K562 (cell line): ENCODE measurements around the gene SCGB1A1. TPM values are rescaled to one million over a fixed set of nuclear protein-coding genes. Genes with fewer than 3 reads are reported as not detected.

ENCODE experiments used
- ATAC-seq: fragments of 200-7000 bp; cut with Tn5 transposase; 3 replicates; pipeline ENCODE4 v1.9.1; 2020; ENCODE audit warnings: moderate library complexity
- BruUV-seq: library from RNA; stranded (reverse); fragments of 400-500 nt; replicated peaks from 2 replicates; lab custom pipeline; 2021; lab: Mats Ljungman, UMichigan
- CTCF ChIA-PET: fragments of 300-600 bp; formaldehyde crosslinking; extraction: SDS; loops from one replicate; lab custom pipeline; 2021; ENCODE audit warnings: low intra/inter-chr PET ratio; lab: Yijun Ruan, JAX
- POLR2A ChIA-PET: fragments of 300-600, 350-650 bp; sonication (Branson Sonifier 250); formaldehyde crosslinking; extraction: SDS; loops from one replicate; lab custom pipeline; 2021; ENCODE audit warnings: antibody characterized with exemption, inconsistent platforms; lab: Yijun Ruan, JAX
- DNase-seq, 4 experiments: peaks; one replicate each; pipeline versions ENCODE4 v3.0.0 to v3.0.0-alpha.2; 2011 to 2018; ENCODE audit warnings: low spot score in 3 of 4, mixed read lengths in 3 of 4; ENCODE audit errors: extremely low read depth in 1 of 4
- FAIRE-seq: peaks from 2 replicates; lab custom pipeline; 2011; peaks lifted over from hg19 to GRCh38; lab: Jason Lieb, UNC
- H2AFZ ChIP-seq: 2 replicates; pipeline ENCODE4 v1.6.0; 2011; ENCODE audit warnings: low read depth, low read length, control low read depth, inconsistent platforms
- H3K27ac ChIP-seq: fragments of 200-600 bp; 3 replicates; pipeline ENCODE4 v1.8.0; 2011; ENCODE audit warnings: low read depth, mild to moderate bottlenecking, control low read depth, inconsistent platforms, low read length, moderate library complexity, mixed read lengths; ENCODE audit errors: extremely low read depth
- H3K27me3 ChIP-seq, 2 experiments: fragments of 300-600 bp in 1 of 2; 2 replicates in 1 of 2; 3 replicates in 1 of 2; pipeline versions ENCODE4 v1.6.0 to v1.8.0; 2011; ENCODE audit warnings: inconsistent platforms in 2 of 2, low read length in 2 of 2, mild to moderate bottlenecking in 1 of 2, mixed read lengths in 1 of 2, moderate library complexity in 1 of 2; ENCODE audit not compliant: control insufficient read depth in 2 of 2, insufficient read depth in 2 of 2
- H3K36me3 ChIP-seq: fragments of 300-600 bp; 3 replicates; pipeline ENCODE4 v1.8.0; 2011; ENCODE audit warnings: mild to moderate bottlenecking, low read length, inconsistent platforms; ENCODE audit not compliant: control insufficient read depth, insufficient read depth
- H3K4me1 ChIP-seq, 2 experiments: fragments of 200-600 bp in 1 of 2; replicated peaks in 1 of 2; 2 replicates in 1 of 2; 3 replicates in 1 of 2; pipeline versions ENCODE4 v1.5.1 to v1.8.0; 2011; ENCODE audit warnings: inconsistent platforms in 2 of 2, low read length in 2 of 2, mild to moderate bottlenecking in 1 of 2, mixed read lengths in 1 of 2, moderate library complexity in 1 of 2; ENCODE audit not compliant: control insufficient read depth in 2 of 2, insufficient read depth in 2 of 2
- H3K4me2 ChIP-seq: 2 replicates; pipeline ENCODE4 v1.6.1; 2011; ENCODE audit warnings: low read length, control low read depth, inconsistent platforms, mixed read lengths; ENCODE audit not compliant: insufficient read depth
- H3K4me3 ChIP-seq: fragments of 200-600 bp; sonication (generic), shearing (Covaris generic); 2 replicates; pipeline ENCODE4 v1.5.1; 2016; ENCODE audit warnings: control low read depth, inconsistent platforms
- H3K79me2 ChIP-seq: fragments of 200-600 bp; 3 replicates; pipeline ENCODE4 v1.8.0; 2011; ENCODE audit warnings: low read length, inconsistent platforms; ENCODE audit not compliant: control insufficient read depth, insufficient read depth
- H3K9ac ChIP-seq, 2 experiments: 2 replicates each; pipeline versions ENCODE4 v1.6.0 to v1.6.1; 2011; ENCODE audit warnings: low read depth in 2 of 2, low read length in 2 of 2, control low read depth in 1 of 2, inconsistent platforms in 1 of 2, mild to moderate bottlenecking in 1 of 2, mixed read lengths in 1 of 2; ENCODE audit not compliant: insufficient read depth in 1 of 2
- H3K9me1 ChIP-seq: one replicate; pipeline ENCODE4 v1.6.0; 2011; ENCODE audit warnings: inconsistent platforms, mild to moderate bottlenecking, low read length, moderate library complexity; ENCODE audit not compliant: control insufficient read depth, insufficient read depth
- H3K9me3 ChIP-seq: replicated peaks from 2 replicates; pipeline ENCODE4 v1.5.1; 2011; ENCODE audit warnings: low read depth, low read length, inconsistent platforms; ENCODE audit not compliant: control insufficient read depth, insufficient read depth
- H4K20me1 ChIP-seq: replicated peaks from 2 replicates; pipeline ENCODE4 v1.6.1; 2011; ENCODE audit warnings: low read length, inconsistent platforms, mixed read lengths; ENCODE audit not compliant: control insufficient read depth, insufficient read depth
- CAMTA2 ChIP-seq: fragments of 250-450 bp; sonication (Bioruptor Pico); conservative IDR thresholded peaks from 2 replicates; pipeline ENCODE4 v1.5.1; 2022
- DPF2 ChIP-seq: fragments of 450-650 bp; IDR thresholded peaks from 2 replicates; pipeline ENCODE4 v1.6.1; 2016
- FOXK1 ChIP-seq: sonication (generic); formaldehyde crosslinking; IDR thresholded peaks from 2 replicates; pipeline ENCODE4 v1.8.0; 2022; ENCODE audit warnings: missing genetic modification reagents, mild to moderate bottlenecking, borderline replicate concordance
- HNRNPH1 ChIP-seq: fragments of 200-400 bp; formaldehyde crosslinking; optimal IDR thresholded peaks from 2 replicates; pipeline ENCODE3; 2017; ENCODE audit warnings: low read depth, mild to moderate bottlenecking, low read length, moderate library complexity
- NCOR1 ChIP-seq: fragments of 450-650 bp; IDR thresholded peaks from 2 replicates; pipeline ENCODE4 v1.6.1; 2016; ENCODE audit warnings: mild to moderate bottlenecking, moderate library complexity
- NEUROD1 ChIP-seq: fragments of 150-350 bp; IDR thresholded peaks from 2 replicates; pipeline ENCODE4 v1.6.1; 2014; ENCODE audit warnings: borderline replicate concordance, low read length, low read depth; ENCODE audit not compliant: partially characterized antibody
- NUFIP1 ChIP-seq: fragments of 450-650 bp; IDR thresholded peaks from 2 replicates; pipeline ENCODE4 v1.6.1; 2018; ENCODE audit not compliant: partially characterized antibody
- PHF8 ChIP-seq: fragments of 200-600 bp; sonication (generic); IDR thresholded peaks from 2 replicates; pipeline ENCODE4 v1.6.1; 2012; ENCODE audit warnings: mixed run types, mild to moderate bottlenecking, inconsistent platforms, low read length, moderate library complexity, borderline replicate concordance
- POLR3G ChIP-seq: IDR thresholded peaks from 2 replicates; pipeline ENCODE4 v1.6.1; 2011; ENCODE audit not compliant: insufficient read length, insufficient replicate concordance; ENCODE audit errors: extremely low read depth
- SETDB1 ChIP-seq: IDR thresholded peaks from one replicate; pipeline ENCODE4 v1.6.1; 2012; ENCODE audit warnings: low read length, control low read depth, inconsistent platforms
- TAF15 ChIP-seq: fragments of 200-400 bp; formaldehyde crosslinking; IDR thresholded peaks from 2 replicates; pipeline ENCODE4 v1.6.1; 2017; ENCODE audit warnings: mild to moderate bottlenecking, low read depth, low read length, moderate library complexity
- THRB ChIP-seq: fragments of 450-650 bp; formaldehyde crosslinking; conservative IDR thresholded peaks from 2 replicates; pipeline ENCODE4 v1.4.0; 2022; ENCODE audit warnings: mild to moderate bottlenecking, missing genetic modification characterization
- ZNF121 ChIP-seq: sonication (generic); formaldehyde crosslinking; conservative IDR thresholded peaks from 2 replicates; pipeline ENCODE4 v1.8.0; 2022; ENCODE audit warnings: missing genetic modification reagents
- ZNF239 ChIP-seq: fragments of 250-450 bp; sonication (Bioruptor Pico); IDR thresholded peaks from 2 replicates; pipeline ENCODE4 v1.4.0; 2020; ENCODE audit warnings: mild to moderate bottlenecking
- WGBS: fragments of 100-300 bp; shearing (Covaris generic); methylation state at CpG from one replicate; pipeline ENCODE4 v1.1.6; 2016; ENCODE audit warnings: low coverage, mixed read lengths; ENCODE audit not compliant: insufficient coverage; ENCODE audit errors: missing lambda C conversion rate; 5-methylcytosine and 5-hydroxymethylcytosine counted together
- in situ Hi-C: fragments of 300-500 bp; cut with MboI; formaldehyde crosslinking; loops from 4 replicates; pipeline ENCODE4 v1.15.0; 2018; ENCODE audit warnings: inconsistent platforms, mixed read lengths
- intact Hi-C: fragments of 100-400 bp; cut with micrococcal nuclease; formaldehyde crosslinking; loops from 2 replicates; pipeline ENCODE4 v1.14.2; 2022
- polyA plus RNA-seq, 8 experiments: library from polyadenylated mRNA; depleted of rRNA in 4 of 8; stranded (reverse) in 5 of 8; unstranded in 3 of 8; fragments of >200 nt; fragmentation: Nextera tagmentation in 2 of 8; fragmentation: Illumina TruSeq in 1 of 8; extraction: Ambion mirVana in 2 of 8; extraction: Trizol in 1 of 8; gene quantifications; 2 replicates each; pipeline versions ENCODE4 v1.2.1 to v1.2.3, GENCODE V29; 2011 to 2014; ENCODE audit warnings: inconsistent platforms in 1 of 8, missing spikeins in 1 of 8
- total RNA-seq, 7 experiments: library from RNA; depleted of rRNA in 6 of 7; stranded (reverse); fragments of >200 nt in 6 of 7; fragmentation: Illumina TruSeq in 2 of 7; extraction: Trizol in 2 of 7; gene quantifications; 2 replicates each; pipeline versions ENCODE4 v1.2.1 to v1.2.3, GENCODE V29; 2011 to 2021; ENCODE audit warnings: low replicate concordance in 1 of 7

SCGB1A1 gene
- total and polyA plus RNA-seq, 9 of the 15 experiments (the other 6 are each of a cell fraction or from before 2014, with no cell fraction given) = 0.55 TPM; not detected in 8

GRCh38 chr11:62406034-62406433 lies 12.8 kb upstream of the SCGB1A1 start (continued):
- no peak for TF ChIP-seq ZNF239 (CRISPR knock-in tag)
- no peak for TF ChIP-seq THRB (CRISPR knock-in tag)

- POLR2A ChIA-PET = interaction anchor here (0.9 kb wide), 1 partner anchor 9 kb away, joined by 3 read pairs; no protein-coding TSS in a partner anchor
- no peak for TF ChIP-seq DPF2
- TF ChIP-seq PHF8 = no peak
- TF ChIP-seq NUFIP1 = no peak
- no peak for TF ChIP-seq NEUROD1
- no peak for TF ChIP-seq FOXK1 (CRISPR knock-in tag)
- TF ChIP-seq ZNF121 (CRISPR knock-in tag) = no peak
- no peak for TF ChIP-seq CAMTA2
- TF ChIP-seq NCOR1 = no peak
- no peak for TF ChIP-seq SETDB1
- no peak for TF ChIP-seq TAF15
- TF ChIP-seq POLR3G = no peak
- TF ChIP-seq HNRNPH1 = no peak
These were observed 9.0 kb upstream of the SCGB1A1 start for GRCh38 chr11:62409831-62410230.

More at GRCh38 chr11:62409831-62410230, 9.0 kb upstream of the SCGB1A1 start:
- BruUV-seq = no TSS peak
- FAIRE-seq = no peak
- H2AFZ ChIP-seq = 0 out of 2 replicates have a peak overlapping the region, but pooled peaks have one; percentile 9
- H3K36me3 ChIP-seq = no peaks in the 10 kb centered on the region
- no peaks in the 10 kb centered on the region for H3K79me2 ChIP-seq
- H3K9ac ChIP-seq = no peak overlapping the region
- in situ Hi-C loops (no loop called here), intact Hi-C loops (no loop called here)
- 68% methylated on average over 8 of the region's 8 CpGs for WGBS
- H3K27me3 ChIP-seq = no peaks in the 10 kb centered on the region
- DNase-seq = no peak
- no peak overlapping the region for H3K27ac ChIP-seq
- H3K9me3 ChIP-seq = no peaks in the 10 kb centered on the region
- CTCF ChIA-PET = no interaction called here
- no peaks in the 10 kb centered on the region for H3K9me1 ChIP-seq
- H3K4me1 ChIP-seq = peaks cover 0 to 11% of the 10 kb centered on the region in 2 experiments; a peak in 2 of 5 replicates
- no peak overlapping the region for H3K4me2 ChIP-seq
- no peaks in the 10 kb centered on the region for H4K20me1 ChIP-seq
- ATAC-seq = no peak
- H3K4me3 ChIP-seq = no peak overlapping the region
